ENCODE results near the gene USP38.

The USP38 gene

DNA sequence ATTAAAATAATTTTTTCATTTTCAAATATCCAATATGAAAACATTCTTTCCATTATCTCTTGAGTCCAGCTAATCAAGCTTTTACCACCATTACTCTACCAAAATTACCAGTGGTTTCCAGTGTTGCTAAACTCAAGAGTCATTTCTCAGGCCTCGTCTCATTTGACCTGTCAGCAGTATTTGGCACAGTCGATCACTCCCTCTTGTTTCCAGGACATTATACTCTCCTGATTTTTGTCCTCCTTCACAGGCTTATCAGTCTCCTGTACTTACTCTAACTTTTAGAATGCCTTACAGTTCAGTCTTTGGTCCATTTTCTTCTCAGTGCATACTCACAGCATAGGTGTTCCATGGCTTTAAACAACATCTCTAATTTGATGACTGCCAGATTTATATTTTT lies 11.6 kb downstream of the USP38 start:
- no peak overlapping the region for H3K4me2 ChIP-seq (ENCODE audit: low read length)
- H3K4me3 ChIP-seq (ENCODE audit: low read length), result no peak overlapping the region
- H4K20me1 ChIP-seq (ENCODE audit: control insufficient read depth, insufficient read depth, low read depth, low read length), result peaks cover 4% of the 10 kb centered on the region; the same call in 1 of the 2 replicates
- no peaks in the 10 kb centered on the region for H3K27me3 ChIP-seq (ENCODE audit: control insufficient read depth, low read length)
- TF ChIP-seq CTCF (IDR thresholded peaks at IDR 0.05; ENCODE audit: low read depth, low read length, poor library complexity, severe bottlenecking) (no peak), EZH2phosphoT487 (IDR thresholded peaks at IDR 0.05; ENCODE audit: borderline replicate concordance, low read length) (no peak)
- H3K27ac ChIP-seq (ENCODE audit: low read depth, low read length), result no peak overlapping the region
- no peaks in the 10 kb centered on the region for H3K9me2 ChIP-seq (replicated peaks; ENCODE audit: control insufficient read depth, low read length)
- H3F3A ChIP-seq (ENCODE audit: control insufficient read depth, insufficient read depth), result no peaks in the 10 kb centered on the region
- H3K36me3 ChIP-seq (ENCODE audit: control insufficient read depth, low read length), result peaks cover 91% of the 10 kb centered on the region
- H3K9me3 ChIP-seq (ENCODE audit: control insufficient read depth, insufficient read depth, low read length), result no peaks in the 10 kb centered on the region
- no peaks in the 10 kb centered on the region for H3K4me1 ChIP-seq (ENCODE audit: control insufficient read depth, low read length)
- peaks cover 56% of the 10 kb centered on the region for H3K79me2 ChIP-seq (ENCODE audit: control insufficient read depth, low read length)

DNA sequence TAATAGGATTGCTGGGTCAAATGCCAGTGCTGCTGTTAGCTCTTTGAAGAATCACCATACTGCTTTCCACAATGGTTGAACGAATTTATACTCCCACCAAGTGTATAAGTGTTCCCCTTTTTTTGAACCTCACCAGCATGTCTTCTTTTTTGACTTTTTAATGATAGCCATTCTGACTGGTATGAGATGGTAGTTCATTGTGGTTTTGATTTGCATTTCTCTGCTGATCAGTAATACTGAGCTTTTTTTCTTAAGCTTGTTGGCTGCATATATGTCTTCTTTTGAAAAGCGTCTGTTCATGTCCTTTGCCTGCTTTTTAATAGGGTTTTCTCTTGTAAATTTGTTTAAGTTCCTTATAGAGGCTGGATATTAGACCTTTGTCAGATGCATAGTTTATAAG lies 14.8 kb downstream of the USP38 start:
- peaks cover 31% of the 10 kb centered on the region for H3K79me2 ChIP-seq (ENCODE audit: control insufficient read depth, low read length)
- no peaks in the 10 kb centered on the region for H3K9me2 ChIP-seq (replicated peaks; ENCODE audit: control insufficient read depth, low read length)
- H3K4me1 ChIP-seq (ENCODE audit: control insufficient read depth, low read length), result no peaks in the 10 kb centered on the region
- no peaks in the 10 kb centered on the region for H3K27me3 ChIP-seq (ENCODE audit: control insufficient read depth, low read length)
- no peaks in the 10 kb centered on the region for H3F3A ChIP-seq (ENCODE audit: control insufficient read depth, insufficient read depth)
- peaks cover 4% of the 10 kb centered on the region; the same call in 1 of the 2 replicates for H4K20me1 ChIP-seq (ENCODE audit: control insufficient read depth, insufficient read depth, low read depth, low read length)
- no peak overlapping the region for H3K4me3 ChIP-seq (ENCODE audit: low read length)
- H3K9me3 ChIP-seq (ENCODE audit: control insufficient read depth, insufficient read depth, low read length), result no peaks in the 10 kb centered on the region
- TF ChIP-seq CTCF (IDR thresholded peaks at IDR 0.05; ENCODE audit: low read depth, low read length, poor library complexity, severe bottlenecking), result no peak
- TF ChIP-seq EZH2phosphoT487 (IDR thresholded peaks at IDR 0.05; ENCODE audit: borderline replicate concordance, low read length), result no peak
- H3K27ac ChIP-seq (ENCODE audit: low read depth, low read length), result no peak overlapping the region
- no peak overlapping the region for H3K4me2 ChIP-seq (ENCODE audit: low read length)
- H3K36me3 ChIP-seq (ENCODE audit: control insufficient read depth, low read length), result peaks cover 86% of the 10 kb centered on the region

DNA sequence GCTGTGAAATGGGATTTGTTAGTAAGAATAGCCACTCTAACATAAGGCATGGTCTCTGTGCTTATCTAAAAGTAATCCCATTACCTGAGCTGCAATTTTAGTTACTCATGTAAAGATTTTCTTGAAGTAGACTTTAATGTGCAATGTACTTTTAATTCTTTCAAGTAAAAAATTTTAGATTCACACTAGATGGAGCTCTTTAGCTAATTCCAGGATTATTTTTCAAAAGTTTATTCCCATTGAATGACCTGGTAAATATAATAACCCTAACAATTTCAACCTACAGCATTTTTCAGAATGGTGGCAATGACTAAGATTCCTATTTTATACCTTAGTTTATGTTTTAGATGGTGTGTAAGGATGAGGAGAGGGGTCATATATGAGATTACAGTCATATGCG lies 18.1 kb downstream of the USP38 start:
- no peak overlapping the region for H3K27ac ChIP-seq (ENCODE audit: low read depth, low read length)
- H3K4me1 ChIP-seq (ENCODE audit: control insufficient read depth, low read length), result no peaks in the 10 kb centered on the region
- H3K4me2 ChIP-seq (ENCODE audit: low read length), result no peak overlapping the region
- H3K4me3 ChIP-seq (ENCODE audit: low read length), result no peak overlapping the region
- H3F3A ChIP-seq (ENCODE audit: control insufficient read depth, insufficient read depth), result no peaks in the 10 kb centered on the region
- peaks cover 21% of the 10 kb centered on the region for H3K79me2 ChIP-seq (ENCODE audit: control insufficient read depth, low read length)
- peaks cover 4% of the 10 kb centered on the region; the same call in 1 of the 2 replicates for H4K20me1 ChIP-seq (ENCODE audit: control insufficient read depth, insufficient read depth, low read depth, low read length)
- H3K9me2 ChIP-seq (replicated peaks; ENCODE audit: control insufficient read depth, low read length), result no peaks in the 10 kb centered on the region
- H3K36me3 ChIP-seq (ENCODE audit: control insufficient read depth, low read length), result peaks cover 89% of the 10 kb centered on the region
- no peak for TF ChIP-seq EZH2phosphoT487 (IDR thresholded peaks at IDR 0.05; ENCODE audit: borderline replicate concordance, low read length)
- TF ChIP-seq CTCF (IDR thresholded peaks at IDR 0.05; ENCODE audit: low read depth, low read length, poor library complexity, severe bottlenecking), result peak; percentile 47
- H3K27me3 ChIP-seq (ENCODE audit: control insufficient read depth, low read length), result no peaks in the 10 kb centered on the region
- no peaks in the 10 kb centered on the region for H3K9me3 ChIP-seq (ENCODE audit: control insufficient read depth, insufficient read depth, low read length)

Measured in DOHH2 (cell line).